ENCODE measurements around the gene DNAH14. TPM values are rescaled to one million over a fixed set of nuclear protein-coding genes. Genes with fewer than 3 reads are reported as not detected.
"Not testable (repeated sequence)": the region's sequence is repeated elsewhere in the genome, so short reads cannot be mapped to it uniquely, and the experiment has no call there.

The DNAH14 gene
- total RNA-seq, 1 donor = 14.7 TPM

GRCh38 chr1:225280563-225280962 lies 351.1 kb downstream of the DNAH14 start:
- no peak for TF ChIP-seq CTCF (IDR thresholded peaks at IDR 0.05; ENCODE audit: insufficient read depth, low read depth, low read length)
- no peak for DNase-seq (ENCODE audit: low read depth)
- H3K4me3 ChIP-seq (ENCODE audit: low read depth, low read length) = no peak overlapping the region

DNA sequence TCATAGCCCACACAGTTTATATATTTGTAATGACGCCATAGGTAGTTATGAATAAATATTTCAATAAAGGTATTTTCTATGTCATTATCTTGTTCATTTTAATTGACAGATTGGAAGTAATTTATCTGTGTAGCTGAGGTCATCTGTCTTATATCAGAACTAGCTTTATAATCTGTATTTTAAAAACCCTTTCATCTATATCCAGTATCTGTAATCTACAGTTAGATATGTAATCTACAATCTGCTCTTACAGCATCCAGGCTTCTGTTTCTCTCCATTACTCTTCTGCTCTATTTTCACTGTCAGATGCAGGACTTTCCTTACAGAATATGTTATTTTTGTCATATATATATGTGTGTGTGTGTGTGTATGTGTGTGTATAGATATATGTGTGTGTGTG lies 360.8 kb downstream of the DNAH14 start:
- no peak for TF ChIP-seq CTCF (IDR thresholded peaks at IDR 0.05; ENCODE audit: insufficient read depth, low read depth, low read length)
- H3K4me3 ChIP-seq (ENCODE audit: low read depth, low read length) = no peak overlapping the region
- DNase-seq (ENCODE audit: low read depth) = no peak

GRCh38 chr1:225299624-225300023 lies 370.1 kb downstream of the DNAH14 start:
- no peak for TF ChIP-seq CTCF (IDR thresholded peaks at IDR 0.05; ENCODE audit: insufficient read depth, low read depth, low read length)
- H3K4me3 ChIP-seq (ENCODE audit: low read depth, low read length) = no peak overlapping the region
- DNase-seq (ENCODE audit: low read depth) = no peak

DNA sequence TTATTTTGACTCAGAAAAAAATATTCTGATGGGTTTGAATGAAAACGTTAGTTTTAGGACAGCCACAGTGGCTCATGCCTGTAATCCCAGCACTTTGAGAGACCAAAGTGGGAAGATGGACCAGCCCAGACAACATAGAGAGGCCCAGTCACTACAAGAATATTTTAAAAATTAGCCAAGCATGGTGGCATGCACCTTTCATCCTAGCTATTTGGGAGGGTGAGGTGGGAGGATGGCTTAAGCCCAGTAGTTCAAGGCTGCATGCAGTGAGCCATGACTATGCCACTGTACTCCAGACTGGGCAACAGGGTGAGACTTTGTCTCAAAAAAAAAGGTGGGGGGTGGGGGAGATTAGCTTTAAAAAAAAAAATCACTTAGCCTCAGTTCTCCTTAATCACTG lies 370.9 kb downstream of the DNAH14 start:
- H3K4me3 ChIP-seq (ENCODE audit: low read depth, low read length) = no peak overlapping the region
- TF ChIP-seq CTCF (IDR thresholded peaks at IDR 0.05; ENCODE audit: insufficient read depth, low read depth, low read length) = no peak
- no peak for DNase-seq (ENCODE audit: low read depth)

DNA sequence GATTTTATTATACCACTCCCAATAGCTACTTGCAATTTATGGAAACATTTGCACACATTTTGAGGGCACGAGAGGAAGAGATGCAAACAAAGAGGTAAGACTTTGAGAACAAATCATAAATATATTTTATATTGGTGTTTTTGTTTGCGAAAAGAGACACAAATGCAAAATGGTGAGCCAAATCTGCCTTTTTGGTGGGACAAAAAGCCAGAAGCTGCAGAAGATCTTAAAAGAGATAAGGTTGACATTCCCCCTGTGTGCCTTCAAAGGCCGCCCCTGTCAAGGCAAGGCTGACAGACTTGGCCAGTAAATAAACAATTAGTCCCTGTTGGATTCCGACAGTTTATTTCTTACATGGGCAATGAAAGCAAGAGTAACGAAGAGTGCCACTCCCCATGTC lies 375.5 kb downstream of the DNAH14 start:
- no peak for DNase-seq (ENCODE audit: low read depth)
- TF ChIP-seq CTCF (IDR thresholded peaks at IDR 0.05; ENCODE audit: insufficient read depth, low read depth, low read length) = no peak
- H3K4me3 ChIP-seq (ENCODE audit: low read depth, low read length) = no peak overlapping the region

DNA sequence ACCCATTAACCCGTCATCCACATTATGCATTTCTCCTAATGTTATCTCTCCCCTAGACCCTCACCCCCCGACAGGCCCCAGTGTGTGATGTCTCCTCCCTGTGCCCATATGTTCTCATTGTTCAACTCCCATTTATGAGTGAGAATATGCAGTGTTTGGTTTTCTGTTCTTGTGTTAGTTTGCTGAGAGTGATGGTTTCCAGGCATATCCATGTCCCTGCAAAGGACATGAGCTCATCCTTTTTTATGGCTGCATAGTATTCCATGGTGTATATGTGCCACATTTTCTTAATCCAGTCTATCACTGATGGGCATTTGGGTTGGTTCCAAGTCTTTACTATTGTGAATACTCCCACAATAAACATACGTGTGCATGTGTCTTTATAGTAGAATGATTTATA lies 381.1 kb downstream of the DNAH14 start:
- not testable (repeated sequence) for H3K4me3 ChIP-seq (ENCODE audit: low read depth, low read length); DNase-seq (ENCODE audit: low read depth)

- H3K4me3 ChIP-seq (ENCODE audit: low read depth, low read length) = no peak overlapping the region
- TF ChIP-seq CTCF (IDR thresholded peaks at IDR 0.05; ENCODE audit: insufficient read depth, low read depth, low read length) = peak; percentile 85
- DNase-seq (ENCODE audit: low read depth) = peak; percentile 40
These were observed 389.5 kb downstream of the DNAH14 start for GRCh38 chr1:225318706-225319575.
